Frontal cortex (tissue), 4 donors: Measurements from ENCODE around the gene CDC25C. TPM values are rescaled to one million over a fixed set of nuclear protein-coding genes. Genes with fewer than 3 reads are reported as not detected.

ENCODE experiments used
- DNase-seq, 2 donors: peaks; one replicate each; pipeline ENCODE4 v3.0.0; 2012; ENCODE audit warnings: low spot score in 2 of 2
- FAIRE-seq: peaks from 2 replicates; lab custom pipeline; 2012; peaks lifted over from hg19 to GRCh38; lab: Jason Lieb, UNC
- total RNA-seq: library from RNA; depleted of rRNA; stranded (reverse); fragments of >200 nt; gene quantifications from one replicate; pipeline ENCODE4 v1.2.3, GENCODE V29; 2014
- donor health status: control.
- donor health status: control.
- donor health status: control.

Gene CDC25C
- total RNA-seq, 1 donor from 2014 or later, result 2.4 TPM

DNA sequence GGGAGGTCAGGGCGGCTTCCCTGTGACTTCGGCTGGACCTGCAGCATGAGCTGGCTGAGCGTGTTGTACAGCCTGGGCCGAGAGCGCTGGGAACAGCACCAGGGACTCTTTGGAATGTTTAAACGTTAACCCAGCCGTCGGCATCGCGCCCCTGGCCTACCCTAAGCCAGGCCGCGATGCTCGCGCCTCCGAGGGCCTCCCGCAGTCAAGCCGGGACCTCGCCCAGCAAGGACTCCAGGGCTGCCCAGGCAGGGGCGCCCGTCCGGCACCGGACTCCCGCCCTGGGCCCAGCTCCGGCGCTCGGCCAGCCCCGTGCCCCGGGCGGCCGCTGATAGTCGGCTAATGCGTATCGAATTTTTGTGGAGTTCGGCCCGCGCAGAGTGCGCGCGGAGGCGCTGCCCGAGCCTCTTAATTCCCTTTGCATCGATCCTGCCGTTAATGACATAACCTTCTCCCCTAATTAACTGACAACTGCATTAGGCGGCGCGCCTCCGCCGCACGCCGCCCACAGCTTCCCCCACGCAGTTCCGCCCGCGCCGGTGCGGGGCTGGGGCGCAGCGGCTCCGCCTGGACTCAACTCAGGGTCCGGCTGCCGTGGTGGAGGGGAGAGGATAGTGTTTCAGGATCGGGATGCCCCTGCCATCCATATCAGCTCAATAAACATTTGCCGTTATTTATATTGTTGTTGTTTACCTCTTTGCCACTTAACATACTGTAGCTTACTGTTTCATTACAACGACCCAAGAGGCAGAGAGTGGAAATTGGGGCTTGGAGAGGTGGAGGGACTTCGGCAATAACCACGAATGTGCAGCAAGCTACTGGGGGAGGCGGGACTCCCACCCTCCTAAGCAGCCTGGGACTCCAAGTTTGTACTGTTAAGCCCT is 89.7 kb downstream of the CDC25C start:
- FAIRE-seq, result no peak
- DNase-seq, result peak; percentile 39 to 46

- no peak for FAIRE-seq
Observed at GRCh38 chr5:138240650-138241385, 90.8 kb downstream of the CDC25C start.

GRCh38 chr5:138238034-138238433 is 93.6 kb downstream of the CDC25C start:
- FAIRE-seq, result no peak
- DNase-seq, result no peak

More at GRCh38 chr5:138240650-138241385, 90.8 kb downstream of the CDC25C start:
- no peak for DNase-seq

Other genes with a start within 250 kb of the CDC25C start
- 0.82 TPM for gene WNT8A, start 247.8 kb downstream of the CDC25C start, total RNA-seq
- gene NME5, start 192.4 kb downstream of the CDC25C start, total RNA-seq, result 13.0 TPM
- gene BRD8, start 153.2 kb downstream of the CDC25C start, total RNA-seq, result 41.2 TPM
- gene KIF20A, start 152.7 kb downstream of the CDC25C start, total RNA-seq, result 4.1 TPM
- 32.2 TPM for gene CDC23, start 118.5 kb downstream of the CDC25C start, total RNA-seq
- not detected for gene GFRA3, start 57.2 kb downstream of the CDC25C start, total RNA-seq
- 19.2 TPM for gene FAM53C, start 6.5 kb upstream of the CDC25C start, total RNA-seq
- gene KDM3B, start 20.9 kb upstream of the CDC25C start, total RNA-seq, result 81.9 TPM
- 70.9 TPM for gene REEP2, start 107.3 kb upstream of the CDC25C start, total RNA-seq
- gene EGR1, start 133.7 kb upstream of the CDC25C start, total RNA-seq, result 0.82 TPM
- gene ETF1, start 211.4 kb upstream of the CDC25C start, total RNA-seq, result 71.7 TPM
- 216 TPM for gene HSPA9, start 243.6 kb upstream of the CDC25C start, total RNA-seq